Breast epithelium (tissue), 3 donors: ENCODE data around the gene PPP1R3A.

ENCODE experiments used
- CTCF ChIP-seq, 3 donors: fragments of 450-650 bp; IDR thresholded peaks; one replicate each; pipeline ENCODE4 v1.5.1; 2016 to 2017; ENCODE audit warnings: antibody characterized with exemption in 3 of 3, mild to moderate bottlenecking in 3 of 3, moderate library complexity in 3 of 3
- POLR2A ChIP-seq: fragments of 450-650 bp; IDR thresholded peaks from one replicate; pipeline ENCODE4 v1.6.1; 2016; ENCODE audit warnings: antibody characterized with exemption, mild to moderate bottlenecking, moderate library complexity

GRCh38 chr7:113873554-113874151 lies 45.2 kb downstream of the PPP1R3A start:
- TF ChIP-seq CTCF (IDR thresholded peaks at IDR 0.05) (no peak), POLR2A (no peak)
